Measurements from ENCODE around the gene FARS2.

The FARS2 gene

DNA sequence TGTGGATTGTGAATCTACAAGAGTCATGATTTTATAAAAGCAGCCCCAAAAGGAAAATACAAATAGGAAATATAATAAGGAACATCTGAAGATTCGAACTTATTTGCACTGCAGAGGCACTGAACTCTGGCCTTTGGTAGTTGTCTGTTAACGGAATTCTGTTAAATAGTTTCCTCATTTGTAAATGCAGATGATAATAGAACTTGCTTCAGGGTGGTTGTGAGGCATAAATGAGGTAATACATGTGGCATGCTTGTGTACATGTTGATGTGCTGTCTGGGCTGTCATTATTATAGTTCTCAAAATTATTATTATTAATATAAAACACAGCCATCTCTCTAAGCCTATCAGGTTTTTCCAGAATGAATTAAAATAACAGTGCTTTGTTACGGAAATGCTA is 443.4 kb downstream of the FARS2 start:
- H3K27ac ChIP-seq: no peak overlapping the region
- H3K4me3 ChIP-seq: no peak overlapping the region
- TF ChIP-seq, protein P1, sequence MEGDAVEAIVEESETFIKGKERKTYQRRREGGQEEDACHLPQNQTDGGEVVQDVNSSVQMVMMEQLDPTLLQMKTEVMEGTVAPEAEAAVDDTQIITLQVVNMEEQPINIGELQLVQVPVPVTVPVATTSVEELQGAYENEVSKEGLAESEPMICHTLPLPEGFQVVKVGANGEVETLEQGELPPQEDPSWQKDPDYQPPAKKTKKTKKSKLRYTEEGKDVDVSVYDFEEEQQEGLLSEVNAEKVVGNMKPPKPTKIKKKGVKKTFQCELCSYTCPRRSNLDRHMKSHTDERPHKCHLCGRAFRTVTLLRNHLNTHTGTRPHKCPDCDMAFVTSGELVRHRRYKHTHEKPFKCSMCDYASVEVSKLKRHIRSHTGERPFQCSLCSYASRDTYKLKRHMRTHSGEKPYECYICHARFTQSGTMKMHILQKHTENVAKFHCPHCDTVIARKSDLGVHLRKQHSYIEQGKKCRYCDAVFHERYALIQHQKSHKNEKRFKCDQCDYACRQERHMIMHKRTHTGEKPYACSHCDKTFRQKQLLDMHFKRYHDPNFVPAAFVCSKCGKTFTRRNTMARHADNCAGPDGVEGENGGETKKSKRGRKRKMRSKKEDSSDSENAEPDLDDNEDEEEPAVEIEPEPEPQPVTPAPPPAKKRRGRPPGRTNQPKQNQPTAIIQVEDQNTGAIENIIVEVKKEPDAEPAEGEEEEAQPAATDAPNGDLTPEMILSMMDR (IDR thresholded peaks at IDR 0.05): no peak
- no peak for DNase-seq (ENCODE audit: low spot score)

DNA sequence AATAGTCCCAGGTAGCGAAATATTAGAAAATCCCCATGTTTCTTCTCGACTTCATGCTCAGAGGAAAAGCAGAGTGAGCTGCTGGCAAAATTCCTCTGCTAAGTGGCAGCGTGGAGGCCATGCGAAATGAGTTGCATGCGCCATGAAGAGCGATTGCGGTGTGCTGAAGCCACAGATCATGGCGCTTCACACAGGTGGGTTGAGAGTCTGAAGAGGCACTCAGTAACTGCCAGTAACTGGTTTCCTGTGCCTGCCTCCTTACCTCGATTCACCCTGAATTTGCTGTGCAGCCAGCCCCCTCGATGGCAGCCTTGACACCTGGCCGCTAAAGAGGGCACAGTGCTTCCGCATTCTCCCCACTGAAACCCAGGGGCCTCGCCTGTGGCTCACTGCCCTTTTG is 443.9 kb downstream of the FARS2 start:
- no peak overlapping the region for H3K4me3 ChIP-seq
- H3K27ac ChIP-seq: no peak overlapping the region
- DNase-seq (ENCODE audit: low spot score): no peak
- TF ChIP-seq, protein P1 (IDR thresholded peaks at IDR 0.05): no peak

DNA sequence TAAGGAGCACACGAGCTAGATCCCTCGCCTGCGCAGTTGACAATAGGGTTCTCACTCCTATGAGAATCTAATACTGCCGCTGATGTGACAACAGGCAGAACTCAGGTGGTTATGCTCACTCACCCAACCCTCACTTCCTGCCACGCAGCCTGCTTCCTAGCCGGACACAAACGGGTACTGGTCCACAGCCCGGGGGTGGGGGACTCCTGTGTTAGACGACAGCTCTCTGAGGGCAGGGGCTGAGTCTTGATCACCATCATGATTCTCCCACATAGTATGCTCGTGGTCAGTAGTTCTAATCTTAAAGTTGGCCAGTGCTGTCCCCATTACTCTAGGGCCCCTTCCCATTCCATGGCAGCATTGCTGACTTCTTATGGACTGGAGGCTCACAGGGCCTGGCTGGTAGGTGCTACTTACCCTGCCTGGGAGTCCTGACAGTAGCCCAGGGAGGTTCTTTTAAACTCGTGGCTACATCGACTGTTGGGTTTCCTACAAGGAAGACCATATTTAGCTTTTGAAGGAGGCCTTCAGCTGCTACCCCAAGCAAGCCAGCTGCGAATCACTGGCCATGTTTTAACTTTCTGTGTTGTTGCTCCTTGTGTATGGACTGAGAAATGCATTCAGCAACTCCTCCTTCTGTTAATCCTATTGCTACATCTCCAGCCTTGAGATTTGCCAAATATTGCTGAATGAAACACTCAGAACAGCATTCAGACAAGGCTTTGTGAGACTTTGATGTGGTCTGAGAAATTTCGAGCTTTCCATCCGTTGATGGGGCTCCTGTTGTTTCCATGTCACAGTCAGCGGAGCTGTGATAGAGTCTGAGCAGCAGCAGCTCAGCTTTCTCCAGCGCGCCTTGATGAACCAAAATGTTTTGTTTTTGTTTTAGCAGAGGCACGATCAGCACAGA is 445.1 kb downstream of the FARS2 start:
- TF ChIP-seq, protein P1 (IDR thresholded peaks at IDR 0.05): no peak
- no peak overlapping the region for H3K4me3 ChIP-seq
- no peak overlapping the region for H3K27ac ChIP-seq
- no peak for DNase-seq (ENCODE audit: low spot score)

DNA sequence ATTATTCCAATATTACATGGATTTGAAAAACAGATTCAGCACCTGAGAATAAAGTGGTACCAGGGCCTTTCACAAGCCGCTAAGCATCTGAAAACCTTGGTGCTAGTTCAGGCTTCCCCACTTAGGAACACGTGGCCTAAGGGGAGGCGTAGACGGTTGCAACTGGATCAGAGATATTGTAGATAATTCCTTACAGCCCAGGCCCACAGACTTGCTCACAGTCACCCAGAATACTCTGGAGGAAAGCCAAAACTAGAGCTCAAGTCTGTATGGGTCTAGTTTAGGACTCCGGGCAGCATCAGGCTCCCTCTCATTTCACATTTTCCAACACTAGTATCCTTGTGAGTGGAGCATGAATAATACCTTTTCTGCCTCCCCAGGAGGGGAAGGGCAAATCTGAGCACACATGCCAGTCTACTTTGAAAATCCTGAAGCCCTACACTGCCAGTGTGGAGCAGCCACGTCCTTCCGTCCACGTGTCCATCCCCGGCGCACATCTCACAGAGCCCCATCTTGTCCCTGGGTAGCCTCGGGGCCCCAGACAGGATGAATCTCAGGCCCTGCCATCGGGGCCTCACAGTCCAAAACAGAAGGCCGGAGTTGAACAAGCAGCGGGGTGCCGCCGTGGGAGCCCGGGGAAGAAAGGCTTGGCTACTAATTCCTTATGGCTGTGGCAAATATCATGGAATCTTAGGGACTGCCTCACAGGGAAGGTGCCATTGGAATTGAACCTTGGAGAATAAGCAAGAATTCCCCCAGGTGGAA is 446.1 kb downstream of the FARS2 start:
- Histone ChIP-seq H3K27ac (no peak overlapping the region), H3K4me3 (no peak overlapping the region)
- TF ChIP-seq, protein P1 (IDR thresholded peaks at IDR 0.05): no peak
- no peak for DNase-seq (ENCODE audit: low spot score)

DNA sequence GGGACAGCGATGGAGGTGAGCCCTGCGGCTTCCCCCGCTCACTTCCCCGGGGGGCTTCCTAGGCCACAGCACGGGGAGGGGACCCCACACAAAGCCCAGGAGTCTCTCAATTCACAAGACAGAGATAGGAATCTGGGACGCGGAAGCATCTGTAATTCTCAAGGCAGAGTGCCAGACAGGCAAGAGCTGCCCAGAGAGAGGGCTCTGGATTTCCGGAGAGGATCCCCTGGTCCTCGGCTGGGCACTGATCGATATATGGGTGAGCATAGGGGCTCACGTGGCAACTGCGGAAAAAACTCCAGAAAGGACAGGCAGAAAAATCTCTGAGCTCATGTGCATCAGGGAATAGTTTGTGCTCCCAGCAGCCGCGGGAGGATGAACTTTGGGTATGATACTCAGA is 449.2 kb downstream of the FARS2 start:
- Histone ChIP-seq H3K4me3 (no peak overlapping the region), H3K27ac (no peak overlapping the region)
- peak; percentile 35 for DNase-seq (ENCODE audit: low spot score)
- TF ChIP-seq, protein P1 (IDR thresholded peaks at IDR 0.05): no peak

DNA sequence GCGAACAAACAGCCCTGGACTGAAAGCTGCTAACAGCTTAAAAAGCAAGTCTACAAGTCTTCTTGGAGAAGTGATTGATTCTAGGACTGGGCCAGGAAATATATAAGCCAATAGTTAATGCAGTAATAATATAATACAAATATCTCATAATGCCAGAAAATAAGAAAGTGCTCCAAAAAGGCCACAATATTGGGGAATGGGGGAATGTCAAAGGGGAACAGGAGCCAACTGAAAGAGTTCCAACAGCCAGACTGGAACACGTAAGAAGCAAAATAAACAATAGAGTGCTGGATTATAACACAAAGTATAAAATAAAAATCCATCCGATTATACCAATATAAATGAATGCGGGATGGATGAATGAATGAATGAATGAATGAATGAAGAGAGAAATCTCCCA is 449.6 kb downstream of the FARS2 start:
- TF ChIP-seq, protein P1 (IDR thresholded peaks at IDR 0.05): no peak
- H3K4me3 ChIP-seq: no peak overlapping the region
- no peak overlapping the region for H3K27ac ChIP-seq
- DNase-seq (ENCODE audit: low spot score): no peak

All from coronary artery (tissue), 2 donors.